Measurements from ENCODE around the gene DGKB.

DGKB gene

GRCh38 chr7:14184292-14184864 is 718.2 kb downstream of the DGKB start:
- no peak for DNase-seq

GRCh38 chr7:14179781-14180180 is 722.8 kb downstream of the DGKB start:
- no peak for DNase-seq

DNA sequence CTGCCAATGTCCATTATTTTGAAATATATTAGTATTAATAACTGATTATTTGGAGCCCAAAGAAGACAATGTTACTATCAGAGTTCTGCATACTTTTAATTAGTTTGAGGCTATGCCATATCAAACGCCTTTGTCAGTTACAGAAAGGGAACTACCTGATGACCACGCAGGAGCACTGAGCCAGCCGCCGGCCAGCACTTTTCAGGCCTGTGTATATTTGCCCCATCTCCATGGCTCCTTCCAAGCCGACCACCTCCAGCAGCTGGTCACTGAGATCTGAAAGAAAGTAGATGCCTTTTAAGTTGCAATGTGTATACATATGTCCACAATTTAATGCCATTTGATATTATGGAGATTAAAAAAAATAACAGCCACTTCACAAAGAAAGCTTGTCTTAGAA is 724.7 kb downstream of the DGKB start:
- no peak for DNase-seq

DNA sequence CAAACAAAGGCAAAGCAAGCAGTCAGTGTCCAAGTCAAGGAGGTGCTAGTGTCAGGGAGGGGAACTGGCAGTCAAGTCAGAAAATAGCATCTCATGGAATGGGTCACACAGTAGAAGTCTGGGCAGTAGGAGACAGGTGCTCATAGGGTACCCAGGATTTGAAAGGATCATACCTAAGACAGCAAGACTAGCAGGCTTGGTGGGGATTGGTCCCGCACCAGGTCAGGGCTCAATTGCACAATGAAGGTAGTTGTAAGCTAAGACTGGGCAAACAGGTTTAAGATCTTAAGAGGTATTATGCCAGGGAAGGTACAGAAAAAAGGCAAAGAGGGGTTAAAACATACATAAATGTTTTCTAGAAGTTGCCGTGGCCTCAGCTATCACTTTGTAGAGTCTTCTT is 731.7 kb downstream of the DGKB start:
- DNase-seq: no peak

DNA sequence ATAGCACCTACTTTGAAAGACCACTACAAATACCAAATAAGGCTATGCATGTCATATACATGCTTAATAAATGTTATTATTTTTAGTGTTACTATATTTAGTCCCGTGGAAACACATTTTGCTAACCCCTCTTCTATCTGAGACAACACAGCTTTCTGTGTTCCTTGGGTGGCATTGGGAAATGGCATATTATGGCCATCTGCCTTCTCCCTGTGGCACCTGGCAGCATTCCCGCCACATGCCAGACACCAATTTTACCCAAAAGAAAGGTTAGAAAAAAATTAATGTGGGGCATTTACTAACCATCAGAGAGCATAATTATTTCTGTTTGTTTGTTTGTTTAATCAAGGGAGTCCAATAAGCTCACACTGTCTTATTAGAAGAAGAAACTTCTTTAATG is 744.4 kb downstream of the DGKB start:
- DNase-seq: no peak

- DNase-seq: no peak
Measured at GRCh38 chr7:14156436-14156835, 746.1 kb downstream of the DGKB start.

GRCh38 chr7:14148974-14149373 is 753.6 kb downstream of the DGKB start:
- DNase-seq: no peak

GRCh38 chr7:14147532-14147931 is 755.0 kb downstream of the DGKB start:
- no peak for DNase-seq

DNA sequence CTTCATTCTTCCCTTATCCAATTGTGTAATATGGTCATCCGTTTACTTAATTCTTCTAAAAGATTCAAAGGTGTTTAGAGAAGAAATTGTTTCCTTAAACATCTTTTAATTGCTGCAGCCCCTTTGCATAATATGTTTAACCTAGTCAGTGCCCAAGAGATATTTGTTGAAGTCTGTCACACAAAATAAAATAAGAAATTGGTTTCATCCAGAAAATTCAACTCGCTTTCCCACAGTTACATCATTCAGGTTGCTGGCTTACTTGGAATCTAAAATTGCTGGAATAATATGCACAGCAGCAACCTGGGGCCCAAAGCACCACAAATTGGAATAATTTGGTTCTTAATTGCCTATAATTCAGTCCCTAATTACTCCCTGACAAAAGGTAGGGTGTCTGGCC is 758.0 kb downstream of the DGKB start:
- no peak for DNase-seq

DNA sequence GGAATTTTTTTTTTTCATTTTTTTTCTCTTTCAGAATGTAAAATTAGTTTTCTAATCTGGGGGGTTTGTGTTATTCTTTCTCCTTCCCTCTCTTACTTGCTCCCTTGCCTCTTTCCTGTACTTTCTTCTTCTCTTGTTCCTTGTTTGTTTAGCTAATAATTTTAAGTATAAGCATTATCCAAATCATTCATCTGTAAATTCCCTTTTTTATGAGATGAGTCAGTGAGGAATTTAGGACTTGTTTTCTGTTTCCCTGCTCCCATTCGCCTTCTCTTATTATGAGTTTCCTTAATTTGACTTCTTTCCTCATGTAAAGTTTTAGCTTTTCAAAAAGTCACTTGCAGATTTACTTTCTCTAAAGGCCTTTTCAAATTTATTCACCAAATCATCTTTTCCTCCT is 758.4 kb downstream of the DGKB start:
- DNase-seq: no peak

GRCh38 chr7:14137676-14138075 is 764.9 kb downstream of the DGKB start:
- DNase-seq: no peak

- no peak for DNase-seq
Measured at GRCh38 chr7:14133752-14134151, 768.8 kb downstream of the DGKB start.

- no peak for DNase-seq
Measured at GRCh38 chr7:14125998-14126397, 776.6 kb downstream of the DGKB start.

GRCh38 chr7:14124716-14125115 is 777.8 kb downstream of the DGKB start:
- DNase-seq: no peak

GRCh38 chr7:14123923-14124322 is 778.6 kb downstream of the DGKB start:
- no peak for DNase-seq

GRCh38 chr7:14115701-14116100 is 786.9 kb downstream of the DGKB start:
- DNase-seq: no peak

DNA sequence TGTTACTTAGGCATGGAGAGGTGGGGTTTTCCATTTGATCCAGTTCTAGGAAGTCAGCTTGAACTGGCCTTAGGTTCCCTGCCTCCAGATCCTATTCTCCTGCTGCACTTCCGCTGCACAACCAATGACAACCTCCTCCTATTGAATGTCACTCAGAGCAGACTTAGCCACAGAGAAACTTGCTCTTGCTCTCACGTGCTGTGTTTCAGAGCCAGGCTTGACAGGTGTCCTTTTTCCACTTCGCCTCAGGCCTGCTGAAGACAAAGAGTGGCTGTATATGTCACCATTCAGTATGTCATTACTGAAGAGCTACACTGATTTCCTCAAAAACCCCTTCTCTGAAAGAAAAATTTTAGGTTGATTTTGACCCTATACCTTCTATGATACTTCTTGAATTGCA is 797.7 kb downstream of the DGKB start:
- DNase-seq: no peak

GRCh38 chr7:14096159-14096558 is 806.4 kb downstream of the DGKB start:
- DNase-seq: no peak

DNA sequence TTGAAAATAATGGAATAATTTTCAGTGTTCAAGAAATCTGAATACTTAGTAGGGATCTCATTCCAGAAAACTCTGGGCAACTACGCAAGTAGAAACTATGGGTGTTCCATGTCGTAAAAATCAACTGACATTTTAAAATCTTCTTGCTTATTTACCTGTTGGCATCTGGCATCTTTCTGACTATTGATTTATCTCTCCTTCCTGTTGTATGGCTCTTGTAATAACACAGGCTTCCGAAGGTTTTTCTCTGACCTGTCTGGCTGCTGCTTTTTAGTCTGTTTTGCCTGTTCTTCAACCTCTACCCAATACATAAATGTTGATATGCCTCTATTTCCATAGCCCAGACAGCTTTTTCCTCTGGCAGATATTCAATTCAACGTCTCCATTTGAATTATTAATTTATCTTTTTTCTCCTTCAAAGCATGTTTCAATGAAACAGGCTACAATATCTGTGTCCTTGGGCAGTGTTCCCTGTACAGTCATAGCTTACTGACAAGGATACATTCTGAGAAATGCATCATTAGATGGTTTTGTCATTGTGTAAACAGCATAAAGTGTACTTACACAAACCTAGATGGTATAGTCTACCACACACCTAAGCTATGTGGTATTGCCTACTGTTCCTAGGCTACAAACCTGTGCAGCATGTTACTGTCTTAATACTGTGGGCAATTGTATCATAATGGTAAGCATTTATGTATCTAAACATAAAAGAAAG is 807.2 kb downstream of the DGKB start:
- no peak for DNase-seq
